K562 (cell line): Measurements from ENCODE around the gene OR2B3. TPM values are rescaled to one million over a fixed set of nuclear protein-coding genes. Genes with fewer than 3 reads are reported as not detected.
A peak's percentile ranks its signal among the peaks of the same experiment; 100 is the strongest.

ENCODE experiments used
- ATAC-seq: fragments of 200-7000 bp; cut with Tn5 transposase; 3 replicates; pipeline ENCODE4 v1.9.1; 2020; ENCODE audit warnings: moderate library complexity
- BruUV-seq: library from RNA; stranded (reverse); fragments of 400-500 nt; replicated peaks from 2 replicates; lab custom pipeline; 2021; lab: Mats Ljungman, UMichigan
- CTCF ChIA-PET: fragments of 300-600 bp; formaldehyde crosslinking; extraction: SDS; loops from one replicate; lab custom pipeline; 2021; ENCODE audit warnings: low intra/inter-chr PET ratio; lab: Yijun Ruan, JAX
- POLR2A ChIA-PET: fragments of 300-600, 350-650 bp; sonication (Branson Sonifier 250); formaldehyde crosslinking; extraction: SDS; loops from one replicate; lab custom pipeline; 2021; ENCODE audit warnings: antibody characterized with exemption, inconsistent platforms; lab: Yijun Ruan, JAX
- DNase-seq, 4 experiments: peaks; one replicate each; pipeline versions ENCODE4 v3.0.0 to v3.0.0-alpha.2; 2011 to 2018; ENCODE audit warnings: low spot score in 3 of 4, mixed read lengths in 3 of 4; ENCODE audit errors: extremely low read depth in 1 of 4
- FAIRE-seq: peaks from 2 replicates; lab custom pipeline; 2011; peaks lifted over from hg19 to GRCh38; lab: Jason Lieb, UNC
- H2AFZ ChIP-seq: 2 replicates; pipeline ENCODE4 v1.6.0; 2011; ENCODE audit warnings: low read depth, low read length, control low read depth, inconsistent platforms
- H3K27ac ChIP-seq: fragments of 200-600 bp; 3 replicates; pipeline ENCODE4 v1.8.0; 2011; ENCODE audit warnings: low read depth, mild to moderate bottlenecking, control low read depth, inconsistent platforms, low read length, moderate library complexity, mixed read lengths; ENCODE audit errors: extremely low read depth
- H3K27me3 ChIP-seq, 2 experiments: fragments of 300-600 bp in 1 of 2; 2 replicates in 1 of 2; 3 replicates in 1 of 2; pipeline versions ENCODE4 v1.6.0 to v1.8.0; 2011; ENCODE audit warnings: inconsistent platforms in 2 of 2, low read length in 2 of 2, mild to moderate bottlenecking in 1 of 2, mixed read lengths in 1 of 2, moderate library complexity in 1 of 2; ENCODE audit not compliant: control insufficient read depth in 2 of 2, insufficient read depth in 2 of 2
- H3K36me3 ChIP-seq: fragments of 300-600 bp; 3 replicates; pipeline ENCODE4 v1.8.0; 2011; ENCODE audit warnings: mild to moderate bottlenecking, low read length, inconsistent platforms; ENCODE audit not compliant: control insufficient read depth, insufficient read depth
- H3K4me1 ChIP-seq, 2 experiments: fragments of 200-600 bp in 1 of 2; replicated peaks in 1 of 2; 2 replicates in 1 of 2; 3 replicates in 1 of 2; pipeline versions ENCODE4 v1.5.1 to v1.8.0; 2011; ENCODE audit warnings: inconsistent platforms in 2 of 2, low read length in 2 of 2, mild to moderate bottlenecking in 1 of 2, mixed read lengths in 1 of 2, moderate library complexity in 1 of 2; ENCODE audit not compliant: control insufficient read depth in 2 of 2, insufficient read depth in 2 of 2
- H3K4me2 ChIP-seq: 2 replicates; pipeline ENCODE4 v1.6.1; 2011; ENCODE audit warnings: low read length, control low read depth, inconsistent platforms, mixed read lengths; ENCODE audit not compliant: insufficient read depth
- H3K4me3 ChIP-seq: fragments of 200-600 bp; sonication (generic), shearing (Covaris generic); 2 replicates; pipeline ENCODE4 v1.5.1; 2016; ENCODE audit warnings: control low read depth, inconsistent platforms
- H3K79me2 ChIP-seq: fragments of 200-600 bp; 3 replicates; pipeline ENCODE4 v1.8.0; 2011; ENCODE audit warnings: low read length, inconsistent platforms; ENCODE audit not compliant: control insufficient read depth, insufficient read depth
- H3K9ac ChIP-seq, 2 experiments: 2 replicates each; pipeline versions ENCODE4 v1.6.0 to v1.6.1; 2011; ENCODE audit warnings: low read depth in 2 of 2, low read length in 2 of 2, control low read depth in 1 of 2, inconsistent platforms in 1 of 2, mild to moderate bottlenecking in 1 of 2, mixed read lengths in 1 of 2; ENCODE audit not compliant: insufficient read depth in 1 of 2
- H3K9me1 ChIP-seq: one replicate; pipeline ENCODE4 v1.6.0; 2011; ENCODE audit warnings: inconsistent platforms, mild to moderate bottlenecking, low read length, moderate library complexity; ENCODE audit not compliant: control insufficient read depth, insufficient read depth
- H3K9me3 ChIP-seq: replicated peaks from 2 replicates; pipeline ENCODE4 v1.5.1; 2011; ENCODE audit warnings: low read depth, low read length, inconsistent platforms; ENCODE audit not compliant: control insufficient read depth, insufficient read depth
- H4K20me1 ChIP-seq: replicated peaks from 2 replicates; pipeline ENCODE4 v1.6.1; 2011; ENCODE audit warnings: low read length, inconsistent platforms, mixed read lengths; ENCODE audit not compliant: control insufficient read depth, insufficient read depth
- ADNP ChIP-seq: fragments of 200-800 bp; sonication (Bioruptor generic); IDR thresholded peaks from 2 replicates; pipeline ENCODE4 v1.6.1; 2016; ENCODE audit warnings: missing genetic modification characterization, missing compliant biosample characterization
- CCAR2 ChIP-seq: fragments of 200-400 bp; formaldehyde crosslinking; IDR thresholded peaks from 2 replicates; pipeline ENCODE4 v1.6.1; 2017; ENCODE audit warnings: mild to moderate bottlenecking, low read depth, low read length
- E2F3 ChIP-seq: fragments of 250-450 bp; sonication (Bioruptor Pico); IDR thresholded peaks from 2 replicates; pipeline ENCODE4 v1.4.0; 2020; ENCODE audit warnings: mild to moderate bottlenecking
- MBD1 ChIP-seq: fragments of 250-450 bp; sonication (Bioruptor Pico); IDR thresholded peaks from 2 replicates; pipeline ENCODE4 v1.8.0; 2022; ENCODE audit warnings: inconsistent platforms
- MYBL2 ChIP-seq, 2 experiments: fragments of 450-650 bp in 1 of 2; sonication (generic) in 1 of 2; formaldehyde crosslinking in 1 of 2; IDR thresholded peaks; 2 replicates each; pipeline versions ENCODE4 v1.6.1 to v1.8.1; 2017 to 2022; ENCODE audit warnings: borderline replicate concordance in 1 of 2, inconsistent platforms in 1 of 2, low read depth in 1 of 2, mild to moderate bottlenecking in 1 of 2, missing genetic modification reagents in 1 of 2, moderate library complexity in 1 of 2
- NFXL1 ChIP-seq: fragments of 450-650 bp; formaldehyde crosslinking; IDR thresholded peaks from 2 replicates; pipeline ENCODE4 v1.4.0; 2021; ENCODE audit warnings: mild to moderate bottlenecking
- POLR2B ChIP-seq: fragments of 450-650 bp; IDR thresholded peaks from 2 replicates; pipeline ENCODE4 v1.6.1; 2018; ENCODE audit warnings: low read depth; ENCODE audit not compliant: partially characterized antibody
- SAFB ChIP-seq: fragments of 200-400 bp; formaldehyde crosslinking; IDR thresholded peaks from 2 replicates; pipeline ENCODE4 v1.6.1; 2017; ENCODE audit warnings: low read depth, low read length, borderline replicate concordance
- SETDB1 ChIP-seq: IDR thresholded peaks from one replicate; pipeline ENCODE4 v1.6.1; 2012; ENCODE audit warnings: low read length, control low read depth, inconsistent platforms
- STAT5B ChIP-seq: fragments of 250-450 bp; sonication (Bioruptor Pico); IDR thresholded peaks from 2 replicates; pipeline ENCODE4 v1.8.0; 2021; ENCODE audit warnings: mild to moderate bottlenecking, inconsistent platforms
- ZNF165 ChIP-seq: fragments of 250-450 bp; sonication (Bioruptor Pico); IDR thresholded peaks from 2 replicates; pipeline ENCODE4 v1.4.0; 2020; ENCODE audit warnings: borderline replicate concordance
- WGBS: fragments of 100-300 bp; shearing (Covaris generic); methylation state at CpG from one replicate; pipeline ENCODE4 v1.1.6; 2016; ENCODE audit warnings: low coverage, mixed read lengths; ENCODE audit not compliant: insufficient coverage; ENCODE audit errors: missing lambda C conversion rate; 5-methylcytosine and 5-hydroxymethylcytosine counted together
- in situ Hi-C: fragments of 300-500 bp; cut with MboI; formaldehyde crosslinking; loops from 4 replicates; pipeline ENCODE4 v1.15.0; 2018; ENCODE audit warnings: inconsistent platforms, mixed read lengths
- intact Hi-C: fragments of 100-400 bp; cut with micrococcal nuclease; formaldehyde crosslinking; loops from 2 replicates; pipeline ENCODE4 v1.14.2; 2022
- polyA plus RNA-seq, 8 experiments: library from polyadenylated mRNA; depleted of rRNA in 4 of 8; stranded (reverse) in 5 of 8; unstranded in 3 of 8; fragments of >200 nt; fragmentation: Nextera tagmentation in 2 of 8; fragmentation: Illumina TruSeq in 1 of 8; extraction: Ambion mirVana in 2 of 8; extraction: Trizol in 1 of 8; gene quantifications; 2 replicates each; pipeline versions ENCODE4 v1.2.1 to v1.2.3, GENCODE V29; 2011 to 2014; ENCODE audit warnings: inconsistent platforms in 1 of 8, missing spikeins in 1 of 8
- total RNA-seq, 7 experiments: library from RNA; depleted of rRNA in 6 of 7; stranded (reverse); fragments of >200 nt in 6 of 7; fragmentation: Illumina TruSeq in 2 of 7; extraction: Trizol in 2 of 7; gene quantifications; 2 replicates each; pipeline versions ENCODE4 v1.2.1 to v1.2.3, GENCODE V29; 2011 to 2021; ENCODE audit warnings: low replicate concordance in 1 of 7
- TF ChIP-seq, protein P1 (sequence below): IDR thresholded peaks from 2 replicates; pipeline ENCODE4 v1.6.1; 2012; ENCODE audit warnings: low read depth, low read length, improper control_type of control experiment, borderline replicate concordance

The OR2B3 gene
- total and polyA plus RNA-seq, 9 of the 15 experiments (the other 6 are each of a cell fraction or from before 2014, with no cell fraction given): not detected

GRCh38 chr6:29071831-29072723 is 15.0 kb downstream of the OR2B3 start:
- Histone ChIP-seq H4K20me1 (no peaks in the 10 kb centered on the region), H3K27me3 (no peaks in the 10 kb centered on the region), H3K4me1 (no peaks in the 10 kb centered on the region), H3K27ac (no peak overlapping the region), H3K9ac (no peak overlapping the region), H3K9me1 (no peaks in the 10 kb centered on the region), H3K4me2 (peak overlapping the region; percentile 29; the same call in 1 of the 2 replicates), H3K9me3 (no peaks in the 10 kb centered on the region), H3K79me2 (no peaks in the 10 kb centered on the region), H3K36me3 (no peaks in the 10 kb centered on the region; the same call in 2 of the 3 replicates), H2AFZ (peak overlapping the region; percentile 54), H3K4me3 (no peak overlapping the region)
- in situ Hi-C loops (no loop called here), intact Hi-C loops (no loop called here)
- ChIA-PET CTCF (interaction anchor here (0.5 kb wide), 1 partner anchor 556 kb away, joined by 4 read pairs; no protein-coding TSS in a partner anchor), POLR2A (no interaction called here)
- FAIRE-seq (peak; percentile 97), ATAC-seq (peak; percentile 100), DNase-seq (peak; percentile 60 to 74 (median 68))
- BruUV-seq: no TSS peak
- 9% methylated on average over 9 of the region's 9 CpGs for WGBS
- TF ChIP-seq NFXL1 (CRISPR knock-in tag) (no peak), POLR2B (no peak), E2F3 (CRISPR knock-in tag) (no peak), CCAR2 (no peak), MYBL2 (IDR thresholded peaks at IDR 0.05; ENCODE audit: low read depth) (no peak), MYBL2 (CRISPR knock-in tag; IDR thresholded peaks at IDR 0.05; ENCODE audit: borderline replicate concordance) (no peak), ADNP (no peak), SAFB (no peak), SETDB1 (no peak), STAT5B (CRISPR knock-in tag) (no peak), MBD1 (CRISPR knock-in tag) (no peak), ZNF165 (CRISPR knock-in tag) (no peak)
- TF ChIP-seq, protein P1, sequence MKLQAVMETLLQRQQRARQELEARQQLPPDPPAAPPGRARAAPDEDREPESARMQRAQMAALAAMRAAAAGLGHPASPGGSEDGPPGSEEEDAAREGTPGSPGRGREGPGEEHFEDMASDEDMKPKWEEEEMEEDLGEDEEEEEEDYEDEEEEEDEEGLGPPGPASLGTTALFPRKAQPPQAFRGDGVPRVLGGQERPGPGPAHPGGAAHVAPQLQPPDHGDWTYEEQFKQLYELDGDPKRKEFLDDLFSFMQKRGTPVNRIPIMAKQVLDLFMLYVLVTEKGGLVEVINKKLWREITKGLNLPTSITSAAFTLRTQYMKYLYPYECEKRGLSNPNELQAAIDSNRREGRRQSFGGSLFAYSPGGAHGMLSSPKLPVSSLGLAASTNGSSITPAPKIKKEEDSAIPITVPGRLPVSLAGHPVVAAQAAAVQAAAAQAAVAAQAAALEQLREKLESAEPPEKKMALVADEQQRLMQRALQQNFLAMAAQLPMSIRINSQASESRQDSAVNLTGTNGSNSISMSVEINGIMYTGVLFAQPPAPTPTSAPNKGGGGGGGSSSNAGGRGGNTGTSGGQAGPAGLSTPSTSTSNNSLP: no peak
